ENCODE data around the gene DIO2. TPM values are rescaled to one million over a fixed set of nuclear protein-coding genes. Genes with fewer than 3 reads are reported as not detected.

DIO2 gene
- total and polyA plus RNA-seq, 9 donors, result 0.08 to 2.6 (median 0.51) TPM; not detected in 1

GRCh38 chr14:80188571-80188970 lies 22.7 kb downstream of the DIO2 start:
- H3K36me3 ChIP-seq, result no peaks in the 10 kb centered on the region
- no peaks in the 10 kb centered on the region for H3K4me1 ChIP-seq (ENCODE audit: insufficient read depth)
- H3K27ac ChIP-seq, result no peak overlapping the region
- intact Hi-C loops (cut with DNase I), result no loop called here
- no peaks in the 10 kb centered on the region for H3K27me3 ChIP-seq
- no peak overlapping the region for H3K4me3 ChIP-seq
- WGBS, 3 donors, result 88 to 93% (median 88%) methylated on average over 6 of the region's 6 CpGs
- no peak for DNase-seq
- H3K9me3 ChIP-seq, result no peaks in the 10 kb centered on the region
- no peak for TF ChIP-seq POLR2A (IDR thresholded peaks at IDR 0.05)
- no peak for TF ChIP-seq CTCF (IDR thresholded peaks at IDR 0.05)
- TF ChIP-seq EP300 (IDR thresholded peaks at IDR 0.05), result no peak

GRCh38 chr14:80186301-80186800 lies 25.0 kb downstream of the DIO2 start:
- Histone ChIP-seq H3K27me3 (no peaks in the 10 kb centered on the region), H3K9me3 (no peaks in the 10 kb centered on the region), H3K27ac (no peak overlapping the region), H3K4me1 (ENCODE audit: insufficient read depth) (no peaks in the 10 kb centered on the region), H3K4me3 (no peak overlapping the region), H3K36me3 (no peaks in the 10 kb centered on the region)
- no peak for DNase-seq
- 93% methylated on average over 9 of the region's 9 CpGs for WGBS, 3 donors
- intact Hi-C loops (cut with DNase I), result no loop called here
- TF ChIP-seq POLR2A (IDR thresholded peaks at IDR 0.05) (no peak), CTCF (IDR thresholded peaks at IDR 0.05) (no peak), EP300 (IDR thresholded peaks at IDR 0.05) (no peak)

GRCh38 chr14:80176893-80177292 lies 34.4 kb downstream of the DIO2 start:
- Histone ChIP-seq H3K9me3 (no peaks in the 10 kb centered on the region), H3K36me3 (no peaks in the 10 kb centered on the region), H3K4me3 (no peak overlapping the region), H3K27me3 (no peaks in the 10 kb centered on the region), H3K4me1 (ENCODE audit: insufficient read depth) (no peaks in the 10 kb centered on the region), H3K27ac (no peak overlapping the region)
- no peak for DNase-seq
- intact Hi-C loops (cut with DNase I), result no loop called here
- TF ChIP-seq POLR2A (IDR thresholded peaks at IDR 0.05), result no peak
- no peak for TF ChIP-seq EP300 (IDR thresholded peaks at IDR 0.05)
- no peak for TF ChIP-seq CTCF (IDR thresholded peaks at IDR 0.05)

- 83 to 89% (median 88%) methylated on average over 3 of the region's 3 CpGs for WGBS, 3 donors
- no peak for TF ChIP-seq POLR2A (IDR thresholded peaks at IDR 0.05)
- TF ChIP-seq CTCF (IDR thresholded peaks at IDR 0.05), result no peak
- no peak for TF ChIP-seq EP300 (IDR thresholded peaks at IDR 0.05)
- no peaks in the 10 kb centered on the region for H3K9me3 ChIP-seq
Observed at GRCh38 chr14:80172375-80173051, 38.8 kb downstream of the DIO2 start.

More at GRCh38 chr14:80172375-80173051, 38.8 kb downstream of the DIO2 start:
- intact Hi-C loops (cut with DNase I), result no loop called here
- no peak overlapping the region for H3K27ac ChIP-seq
- no peaks in the 10 kb centered on the region for H3K4me1 ChIP-seq (ENCODE audit: insufficient read depth)
- H3K36me3 ChIP-seq, result no peaks in the 10 kb centered on the region
- H3K27me3 ChIP-seq, result no peaks in the 10 kb centered on the region
- DNase-seq, result no peak
- H3K4me3 ChIP-seq, result no peak overlapping the region
